ENCODE results near the gene CGB2.
"Not testable (repeated sequence)": the region's sequence is repeated elsewhere in the genome, so short reads cannot be mapped to it uniquely, and the experiment has no call there.

CGB2 gene

GRCh38 chr19:49031642-49032301 lies at the start of gene CGB2:
CGB2 (plus strand) TSS chr19:49031890; CDS start chr19:49032096, 206 bp downstream.
- not testable (repeated sequence) for DNase-seq (ENCODE audit: low read depth)

GRCh38 chr19:48982280-48982679 lies 49.4 kb upstream of the CGB2 start:
- DNase-seq (ENCODE audit: low read depth) = no peak

- no peak for DNase-seq (ENCODE audit: low read depth)
These were observed 46.0 kb upstream of the CGB2 start for GRCh38 chr19:48985711-48986110.

- DNase-seq (ENCODE audit: low read depth) = no peak
These were observed 45.5 kb upstream of the CGB2 start for GRCh38 chr19:48986211-48986610.

GRCh38 chr19:48987323-48987722 lies 44.4 kb upstream of the CGB2 start:
- DNase-seq (ENCODE audit: low read depth) = no peak

- DNase-seq (ENCODE audit: low read depth) = no peak
These were observed 43.4 kb upstream of the CGB2 start for GRCh38 chr19:48988286-48988685.

- no peak for DNase-seq (ENCODE audit: low read depth)
These were observed 42.8 kb upstream of the CGB2 start for GRCh38 chr19:48988860-48989259.

GRCh38 chr19:48989701-48990291 lies 41.9 kb upstream of the CGB2 start:
- DNase-seq (ENCODE audit: low read depth) = no peak

GRCh38 chr19:48990400-48990799 lies 41.3 kb upstream of the CGB2 start:
- no peak for DNase-seq (ENCODE audit: low read depth)

GRCh38 chr19:48991011-48991609 lies 40.6 kb upstream of the CGB2 start:
- no peak for DNase-seq (ENCODE audit: low read depth)

GRCh38 chr19:48991873-48992580 lies 39.7 kb upstream of the CGB2 start:
- DNase-seq (ENCODE audit: low read depth) = no peak

- no peak for DNase-seq (ENCODE audit: low read depth)
These were observed 39.0 kb upstream of the CGB2 start for GRCh38 chr19:48992581-48993174.

GRCh38 chr19:48993175-48994034 lies 38.3 kb upstream of the CGB2 start, which contains the start of the genes GYS1 and RUVBL2:
GYS1 (minus strand) TSS chr19:48993309; CDS start chr19:48993112, 197 bp downstream.
RUVBL2 (plus strand) TSS chr19:48993887; CDS start chr19:48993912, 25 bp downstream.
- peak; percentile 95 for DNase-seq (ENCODE audit: low read depth)

- DNase-seq (ENCODE audit: low read depth) = no peak
These were observed 37.7 kb upstream of the CGB2 start for GRCh38 chr19:48994035-48994386.

- no peak for DNase-seq (ENCODE audit: low read depth)
These were observed 33.7 kb upstream of the CGB2 start for GRCh38 chr19:48997972-48998371.

GRCh38 chr19:48999481-49000325 lies 32.0 kb upstream of the CGB2 start:
- no peak for DNase-seq (ENCODE audit: low read depth)

GRCh38 chr19:49004133-49004532 lies 27.6 kb upstream of the CGB2 start:
- DNase-seq (ENCODE audit: low read depth) = no peak

GRCh38 chr19:49004964-49005614 lies 26.6 kb upstream of the CGB2 start:
- DNase-seq (ENCODE audit: low read depth) = no peak

- no peak for DNase-seq (ENCODE audit: low read depth)
These were observed 24.8 kb upstream of the CGB2 start for GRCh38 chr19:49006905-49007304.

GRCh38 chr19:49009828-49010227 lies 21.9 kb upstream of the CGB2 start:
- no peak for DNase-seq (ENCODE audit: low read depth)
